ENCODE data around the gene SKA2.
"Not testable (repeated sequence)": the region's sequence is repeated elsewhere in the genome, so short reads cannot be mapped to it uniquely, and the experiment has no call there.

Gene SKA2

GRCh38 chr17:59094861-59095530 lies 60.0 kb downstream of the SKA2 start:
- no peak for DNase-seq

- DNase-seq, result no peak
Measured at GRCh38 chr17:59093702-59094231, 61.2 kb downstream of the SKA2 start.

GRCh38 chr17:59093145-59093701 lies 61.8 kb downstream of the SKA2 start:
- no peak for DNase-seq

- DNase-seq, result not testable (repeated sequence)
Measured at GRCh38 chr17:59090593-59090992, 64.4 kb downstream of the SKA2 start.

GRCh38 chr17:59084154-59084553 lies 70.8 kb downstream of the SKA2 start:
- DNase-seq, result no peak

- DNase-seq, result no peak
Measured at GRCh38 chr17:59074494-59074893, 80.5 kb downstream of the SKA2 start.

GRCh38 chr17:59073972-59074371 lies 81.0 kb downstream of the SKA2 start:
- DNase-seq, result no peak

- DNase-seq, result no peak
Measured at GRCh38 chr17:59069856-59070255, 85.1 kb downstream of the SKA2 start.

GRCh38 chr17:59067756-59068155 lies 87.2 kb downstream of the SKA2 start:
- no peak for DNase-seq

GRCh38 chr17:59067340-59067739 lies 87.6 kb downstream of the SKA2 start:
- no peak for DNase-seq

- no peak for DNase-seq
Measured at GRCh38 chr17:59062509-59062908, 92.5 kb downstream of the SKA2 start.
